ENCODE measurements around the gene KIRREL3.

KIRREL3 gene

DNA sequence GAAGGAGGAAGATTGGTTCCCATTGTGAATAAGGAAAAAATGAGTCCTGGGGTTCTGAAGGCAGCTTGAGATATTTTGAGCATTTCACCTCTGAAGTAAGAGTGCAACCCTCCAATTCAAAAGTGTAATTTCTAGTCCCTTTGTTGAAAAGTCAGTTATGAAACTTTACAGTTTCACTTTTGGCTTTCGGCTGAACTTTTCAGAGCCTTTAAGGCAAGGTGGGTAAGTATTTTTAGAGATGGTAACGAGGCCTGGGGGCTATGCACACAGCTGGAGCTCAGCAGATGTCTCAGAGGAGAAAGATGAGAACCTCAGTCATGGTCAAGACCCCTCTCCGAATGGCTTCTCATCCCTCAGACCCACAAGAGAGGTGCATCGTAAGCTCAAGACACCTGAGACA is 267.6 kb downstream of the KIRREL3 start:
- DNase-seq = no peak

DNA sequence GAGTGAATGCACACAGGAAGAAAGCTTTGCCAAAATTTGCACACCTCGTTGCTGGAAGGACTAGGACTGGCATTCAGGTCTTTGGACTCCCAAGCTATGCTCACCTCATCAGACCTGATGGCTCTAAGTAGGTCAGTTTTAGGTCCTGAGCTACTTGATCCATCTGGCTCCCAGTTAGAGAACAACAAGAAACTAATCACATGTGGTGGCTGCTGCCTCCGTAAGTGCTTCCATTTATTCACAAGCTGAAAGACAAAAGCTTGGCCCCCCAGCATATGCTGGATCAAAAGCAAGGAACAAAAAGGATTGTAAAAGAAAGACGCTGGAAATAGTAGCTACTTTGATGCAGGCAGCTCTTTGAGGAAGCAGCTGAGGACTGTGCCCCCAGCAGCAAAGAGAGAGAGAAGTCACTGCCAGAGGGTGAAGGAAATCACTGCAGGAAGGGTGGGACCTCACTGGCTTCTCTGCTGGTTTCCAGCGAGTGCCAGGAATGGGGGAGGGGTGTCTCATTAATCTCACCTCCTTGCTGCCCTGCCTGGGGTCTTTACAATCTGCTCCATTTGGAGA is 268.9 kb downstream of the KIRREL3 start:
- no peak for DNase-seq

DNA sequence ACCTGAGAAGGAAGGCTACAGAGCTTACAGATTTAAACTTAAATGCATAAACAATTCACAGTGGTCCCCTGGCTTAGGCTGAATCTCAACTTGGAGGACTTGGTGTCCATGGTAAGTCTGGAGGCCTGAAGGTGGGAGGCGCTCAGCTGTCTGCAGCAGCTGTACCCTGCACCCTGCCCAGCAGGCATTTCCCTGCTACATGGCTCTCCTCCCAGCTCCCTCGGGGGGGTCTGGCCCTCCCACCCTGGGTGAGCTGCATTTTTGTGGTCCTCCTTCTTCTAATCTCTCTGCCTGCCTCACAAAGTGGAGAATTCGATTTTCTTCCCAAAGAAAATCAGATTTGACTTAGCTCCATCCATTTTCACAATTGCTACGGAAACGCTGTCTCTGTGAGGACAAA is 273.2 kb downstream of the KIRREL3 start:
- no peak for DNase-seq

DNA sequence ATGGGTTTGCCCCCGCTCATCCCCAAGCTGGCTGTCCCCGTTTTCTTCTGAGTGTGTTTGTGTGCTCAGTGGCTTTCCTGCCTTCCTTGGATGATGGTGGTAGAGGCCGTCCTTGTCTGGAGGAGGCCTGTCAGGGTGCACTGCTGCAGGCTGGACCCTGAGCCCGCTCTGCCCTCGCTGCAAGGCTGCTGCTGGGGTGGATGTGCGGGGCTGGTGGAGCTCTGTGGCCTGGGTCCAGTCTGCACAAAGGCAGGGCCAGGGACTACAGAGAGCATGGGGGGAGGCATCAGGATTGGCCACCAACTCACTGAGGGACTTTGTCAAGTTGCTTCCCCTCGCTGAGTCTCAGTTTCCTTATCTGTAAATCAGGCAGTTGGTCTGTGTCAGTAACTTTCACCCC is 275.0 kb downstream of the KIRREL3 start:
- no peak for DNase-seq

DNA sequence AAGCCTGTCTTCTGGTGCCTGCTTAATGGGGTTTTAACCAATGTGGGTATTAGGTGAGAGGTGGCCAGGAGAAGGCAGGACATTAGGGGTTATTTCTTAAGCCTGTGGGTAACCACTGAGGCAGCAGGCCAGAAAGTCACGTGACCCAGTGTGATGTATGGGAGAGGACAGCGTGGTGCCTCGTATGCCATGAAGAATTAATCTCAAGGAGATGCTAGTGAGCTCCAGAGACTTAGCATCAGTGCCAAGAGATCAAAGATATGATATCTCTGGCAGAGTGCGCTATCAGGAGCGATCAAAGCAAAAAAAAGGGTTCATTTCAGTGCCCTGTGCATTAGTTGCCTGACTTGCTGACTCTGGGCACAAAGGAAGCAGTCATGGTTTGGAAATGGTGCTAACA is 275.5 kb downstream of the KIRREL3 start:
- no peak for DNase-seq

DNA sequence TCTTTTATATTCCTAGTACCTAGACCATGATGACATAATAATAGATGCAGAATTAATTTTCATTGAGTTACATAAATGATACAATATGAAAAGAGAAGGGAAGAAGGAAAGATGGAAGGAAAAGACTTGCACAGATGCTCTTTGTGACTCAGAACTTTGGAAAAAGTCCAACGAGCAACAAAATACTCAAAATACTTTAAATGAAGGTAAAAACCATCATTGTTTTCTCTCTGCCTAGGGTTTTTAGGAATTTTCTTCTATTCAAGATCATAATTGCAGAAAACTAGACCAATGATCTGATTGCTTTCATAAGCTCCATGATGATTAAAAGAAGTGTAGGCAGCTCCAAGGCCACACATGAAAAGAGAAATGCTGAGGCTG is 276.9 kb downstream of the KIRREL3 start:
- no peak for DNase-seq

DNA sequence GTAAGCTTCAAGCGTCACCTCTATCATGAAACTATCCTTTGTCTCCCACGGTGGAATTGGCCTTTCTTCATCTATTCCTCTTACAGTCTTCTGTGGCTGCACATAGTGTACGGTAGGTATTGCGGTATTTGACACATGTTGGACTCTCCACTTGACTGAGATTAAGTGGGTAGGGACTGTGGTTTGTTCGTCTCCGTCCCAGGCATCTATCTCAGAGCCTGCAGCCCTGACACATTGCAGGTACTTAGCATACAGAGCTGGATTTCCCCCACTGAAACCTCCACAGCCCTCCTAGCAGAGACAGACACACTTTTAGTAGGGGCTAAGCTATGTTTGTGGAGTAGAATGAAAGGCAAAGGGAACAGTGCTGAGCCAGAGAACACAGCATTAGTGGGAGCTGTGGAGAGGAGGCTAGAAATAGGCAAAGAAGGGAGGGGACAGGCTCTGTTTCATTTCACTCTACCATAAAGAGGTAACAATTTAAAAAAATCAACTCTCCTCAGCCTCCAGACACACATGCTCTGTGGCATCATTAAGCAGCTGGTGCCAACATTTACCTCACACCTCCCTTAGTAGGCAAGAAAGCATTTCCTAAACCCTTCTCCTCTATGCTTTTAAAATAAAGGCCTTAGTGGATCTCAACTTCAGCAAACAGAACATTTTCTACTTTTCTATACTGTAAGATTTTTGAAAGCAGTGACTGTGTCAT is 277.5 kb downstream of the KIRREL3 start:
- DNase-seq = no peak

DNA sequence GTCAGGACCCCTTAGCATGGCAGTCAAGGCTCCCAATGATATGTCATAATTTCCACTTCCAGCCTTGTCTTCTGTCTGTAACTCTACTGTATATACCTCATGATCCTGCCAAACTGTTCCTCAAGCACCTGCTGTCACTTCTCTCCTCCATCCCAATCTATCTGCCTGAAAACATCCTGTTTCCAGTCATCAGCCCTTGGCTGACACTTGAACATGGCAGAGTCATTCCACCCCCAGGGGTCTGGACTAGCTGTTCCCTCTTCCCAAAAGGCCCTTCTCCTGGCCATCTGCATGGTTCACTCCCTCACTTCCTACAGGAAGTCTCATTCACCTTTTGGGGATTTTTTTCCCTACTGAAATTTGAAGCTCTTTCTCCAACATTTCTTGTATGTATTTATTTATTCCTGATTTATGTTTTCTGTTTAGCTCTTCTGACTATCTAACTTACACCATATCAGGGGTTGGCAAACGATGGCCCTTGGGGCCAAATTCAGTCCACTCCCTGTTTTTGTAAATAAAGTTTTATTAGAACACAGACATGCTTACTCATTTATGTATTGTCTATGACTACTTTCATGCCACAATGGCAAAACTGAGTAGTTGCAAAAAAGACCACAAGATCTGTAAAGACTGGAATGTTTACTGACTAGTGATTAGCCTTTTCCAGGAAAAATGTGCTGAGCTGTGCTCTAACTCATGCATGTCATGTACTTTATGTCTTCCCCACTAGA is 278.4 kb downstream of the KIRREL3 start:
- DNase-seq = no peak

DNA sequence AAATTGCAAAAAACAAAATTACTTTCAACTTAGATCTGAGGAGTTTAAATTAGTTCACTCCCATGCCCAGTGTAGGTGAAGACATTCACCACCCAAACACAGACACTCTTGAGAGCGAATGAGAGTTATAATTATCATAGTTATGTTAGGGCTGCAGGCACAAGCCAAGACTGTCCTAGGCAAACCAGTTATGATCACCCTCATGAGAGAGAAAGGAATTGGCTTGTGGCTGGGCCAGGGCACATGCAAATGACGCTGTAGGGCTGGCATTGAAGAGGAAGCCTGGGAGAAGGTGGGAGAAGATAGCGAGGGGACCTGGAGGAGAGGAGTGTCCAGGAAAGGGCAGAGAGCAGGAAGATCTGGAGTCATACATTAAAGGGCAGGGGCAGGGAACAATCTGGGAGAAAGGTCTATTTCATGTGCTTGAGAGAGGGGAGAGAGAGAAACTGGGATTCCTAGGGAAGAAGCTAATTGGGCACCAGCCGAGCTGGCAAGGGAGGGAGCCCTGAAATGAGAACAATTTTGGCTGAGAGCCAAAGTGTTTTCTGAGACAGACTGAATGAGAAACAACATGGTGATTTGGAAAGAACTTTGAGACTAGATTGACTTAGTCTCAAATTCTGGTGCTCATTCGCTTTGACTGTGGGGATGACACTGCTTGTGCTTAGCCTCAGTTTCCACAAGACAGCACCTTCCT is 279.9 kb downstream of the KIRREL3 start:
- DNase-seq = no peak

DNA sequence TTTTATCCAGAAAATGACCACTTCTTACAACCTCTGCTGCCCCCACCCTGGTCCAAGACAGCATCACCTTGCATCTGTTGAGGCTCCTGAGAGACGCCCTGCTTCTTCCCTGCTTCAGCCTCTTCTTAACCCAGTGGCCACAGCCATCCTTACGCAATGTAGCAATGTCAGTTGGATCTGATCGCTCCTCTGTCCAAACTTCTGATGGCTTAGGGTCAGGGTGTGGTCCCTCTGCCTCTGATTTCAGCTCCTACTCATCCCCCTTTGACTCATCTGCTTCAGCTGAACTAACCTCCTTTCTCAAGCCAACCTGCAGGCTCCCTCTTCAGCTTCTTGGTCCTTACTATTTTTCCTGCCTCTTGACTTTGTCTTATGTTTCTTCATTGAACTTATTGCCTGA is 280.8 kb downstream of the KIRREL3 start:
- DNase-seq = no peak

DNA sequence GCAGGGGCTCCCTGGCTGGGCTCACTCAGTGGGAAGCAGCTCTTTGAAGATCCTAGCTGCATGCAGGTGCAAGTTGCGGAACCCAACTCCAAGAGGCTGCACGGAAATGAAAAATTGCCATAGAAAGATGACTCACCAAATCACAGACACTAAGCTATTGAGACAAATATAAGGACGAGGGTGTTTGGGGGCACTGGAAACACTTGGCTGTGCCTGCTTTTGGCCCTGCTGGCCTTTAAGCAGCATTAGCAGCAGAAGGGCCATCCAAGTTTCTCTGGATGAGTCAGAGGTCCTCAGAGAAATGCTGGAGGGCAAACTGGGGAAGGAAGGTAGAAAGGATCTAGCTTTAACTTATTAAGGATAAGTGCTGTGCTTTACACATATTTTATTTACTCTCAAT is 282.3 kb downstream of the KIRREL3 start:
- DNase-seq = no peak

DNA sequence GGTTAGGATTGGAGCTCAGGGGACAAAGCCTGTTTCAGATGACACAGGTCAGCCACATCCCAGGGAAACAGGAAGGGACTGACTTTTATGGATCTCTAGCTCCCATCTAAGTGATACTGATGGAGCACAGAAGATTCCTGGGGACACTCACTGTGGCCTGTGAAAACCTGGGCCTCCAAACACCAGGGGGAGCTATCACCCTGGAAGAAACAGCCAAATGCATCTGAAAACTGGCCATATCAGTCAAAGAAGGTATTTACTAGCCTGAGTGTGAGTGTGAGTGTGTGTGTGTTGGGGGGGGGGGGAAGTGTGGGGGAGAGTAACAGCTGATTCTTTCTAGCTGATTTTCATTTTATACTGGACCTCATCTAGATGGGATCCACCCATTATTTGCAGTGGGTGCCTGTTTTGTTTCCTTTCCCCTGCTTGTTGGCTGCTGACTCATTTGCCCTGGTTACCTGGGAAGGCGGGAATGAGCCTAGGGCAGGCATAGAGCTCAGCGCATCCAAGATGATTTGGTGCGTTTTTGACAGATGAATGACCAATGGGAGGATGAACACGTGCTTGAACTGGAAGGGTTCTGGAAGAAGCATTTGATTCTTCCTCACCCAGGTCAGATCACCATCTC is 284.0 kb downstream of the KIRREL3 start:
- DNase-seq = no peak

DNA sequence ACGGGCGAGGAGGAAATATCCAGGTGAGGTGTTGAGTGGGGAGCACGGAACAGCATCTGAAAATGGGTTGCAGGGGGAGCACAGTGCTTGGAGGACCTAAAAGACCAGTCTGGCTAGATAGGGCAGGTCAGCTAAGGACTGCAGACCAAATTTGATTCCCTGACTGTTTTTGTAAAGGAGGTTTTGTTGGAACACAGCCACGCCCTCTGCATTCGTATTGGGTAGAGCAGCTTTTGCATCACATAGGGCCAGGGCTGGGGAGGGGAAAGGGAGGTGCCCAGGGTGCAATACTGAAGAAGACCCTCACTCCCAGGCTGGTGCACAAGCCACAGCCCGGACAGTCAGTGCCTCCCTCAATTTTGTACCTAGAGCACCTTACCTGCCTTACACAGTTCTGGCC is 286.8 kb downstream of the KIRREL3 start:
- no peak for DNase-seq

DNA sequence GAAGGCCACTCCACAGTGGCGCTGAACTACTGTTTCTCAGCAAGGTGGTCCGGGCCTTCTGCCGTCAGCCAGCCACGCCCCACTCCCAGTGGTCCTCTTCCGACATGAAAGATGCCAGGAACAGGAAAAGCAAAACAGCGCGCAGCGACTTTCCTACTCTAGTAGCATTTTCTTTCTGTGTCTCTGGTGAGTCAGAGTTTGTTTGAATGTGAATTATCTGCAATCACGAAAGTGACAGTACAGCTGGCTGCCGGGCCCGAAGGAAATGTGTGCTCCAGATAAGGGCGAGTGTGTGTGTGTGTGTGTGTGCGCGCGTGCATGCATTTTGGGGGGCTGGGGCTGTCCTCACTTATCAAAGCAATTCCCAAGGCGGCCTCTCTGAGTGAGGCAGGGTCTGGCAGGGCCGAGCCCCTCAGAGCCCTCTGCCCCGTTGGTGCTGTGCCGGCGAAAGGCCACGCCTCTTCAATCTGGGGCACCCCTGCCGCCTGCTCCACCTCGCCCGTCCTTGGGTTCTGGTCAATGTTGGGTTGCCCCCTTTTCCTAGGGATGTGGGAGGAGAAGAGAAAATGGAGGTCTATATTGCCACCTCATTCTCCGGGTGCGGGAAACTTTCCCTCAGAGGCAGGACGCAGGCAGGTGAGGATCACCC is 288.5 kb downstream of the KIRREL3 start:
- no peak for DNase-seq

DNA sequence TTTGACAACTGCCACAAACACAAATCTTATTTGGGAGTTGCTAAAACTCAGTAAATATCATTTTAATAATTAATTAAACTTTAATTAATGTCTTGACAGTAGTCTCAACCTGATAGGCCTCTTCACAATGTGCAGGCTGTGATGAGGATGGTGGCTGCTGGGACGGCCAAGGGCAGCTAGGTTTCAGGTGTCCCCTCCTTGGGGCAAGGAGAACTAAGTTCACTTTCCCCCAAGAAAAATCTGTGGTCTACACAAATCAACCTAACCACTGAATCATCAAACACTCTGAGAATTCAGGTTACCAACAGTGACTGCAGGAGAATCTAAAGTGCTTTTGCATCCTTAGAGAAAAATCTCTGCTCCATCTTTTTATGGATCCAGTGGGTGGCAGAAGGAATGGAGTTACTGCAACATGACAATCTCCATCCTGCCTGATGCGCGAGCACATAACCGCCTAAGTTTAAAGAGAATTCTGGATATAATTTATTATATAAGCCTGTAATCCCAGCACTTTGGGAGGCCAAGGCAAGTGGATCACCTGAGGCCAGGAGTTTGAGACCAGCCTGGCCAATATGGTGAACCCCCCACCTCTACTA is 289.7 kb downstream of the KIRREL3 start:
- DNase-seq = no peak

DNA sequence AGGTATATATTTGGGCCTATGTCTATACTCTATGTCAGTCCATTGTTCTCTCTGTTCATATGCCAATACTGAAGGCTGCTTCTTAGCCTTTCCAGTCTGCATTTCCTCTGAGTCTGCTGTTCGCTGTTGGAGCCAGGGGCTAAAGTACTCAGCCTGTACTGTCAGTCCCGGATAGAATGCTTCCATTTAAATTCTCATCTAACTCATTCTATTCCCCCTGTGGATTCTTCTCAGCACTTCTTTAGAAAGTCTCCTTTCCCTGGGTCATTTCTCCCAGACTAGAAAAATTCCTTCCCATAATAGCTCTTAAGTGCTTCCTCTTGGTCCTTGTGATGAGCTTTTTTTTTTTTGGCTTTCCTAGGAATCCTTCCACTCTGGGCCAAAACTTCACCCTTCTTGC is 293.1 kb downstream of the KIRREL3 start:
- DNase-seq = no peak

DNA sequence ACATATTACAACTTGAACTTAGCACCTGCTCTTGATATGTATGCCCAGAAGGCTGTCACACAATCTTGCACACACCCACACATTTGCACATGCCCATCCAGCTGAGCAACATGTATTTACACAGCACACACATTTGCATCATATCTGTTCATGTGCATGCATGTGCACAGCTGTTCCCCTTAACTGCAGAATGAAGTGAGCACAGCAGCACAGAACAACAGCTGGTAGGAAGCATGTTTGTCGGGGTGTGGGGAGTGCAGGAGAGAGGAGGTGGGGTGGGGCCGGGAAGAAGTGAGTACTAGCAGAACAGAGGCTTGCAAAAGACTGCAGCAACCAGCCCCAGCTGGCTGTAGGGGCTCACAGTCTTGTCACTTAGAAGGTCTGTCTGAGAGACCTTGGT is 296.5 kb downstream of the KIRREL3 start:
- DNase-seq = no peak

DNA sequence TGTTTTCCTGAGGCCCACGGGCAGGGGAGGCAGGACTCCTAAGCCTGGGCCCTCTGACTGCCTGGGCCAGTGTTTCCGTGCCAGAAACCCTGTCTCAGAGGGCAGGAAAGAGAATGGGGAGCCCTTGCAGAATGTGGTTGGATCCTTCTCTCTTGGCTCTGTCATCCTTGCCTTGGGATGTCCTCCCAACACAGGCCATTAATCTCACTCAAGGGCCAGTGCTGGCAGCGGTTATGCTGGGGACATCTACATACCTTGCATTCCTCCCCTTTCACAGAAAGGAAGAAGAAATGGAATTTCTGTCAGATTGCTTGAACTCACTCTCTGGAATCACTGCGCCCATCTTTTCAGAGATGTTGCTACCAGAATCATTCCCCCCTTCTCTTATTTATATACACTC is 296.9 kb downstream of the KIRREL3 start:
- no peak for DNase-seq

DNA sequence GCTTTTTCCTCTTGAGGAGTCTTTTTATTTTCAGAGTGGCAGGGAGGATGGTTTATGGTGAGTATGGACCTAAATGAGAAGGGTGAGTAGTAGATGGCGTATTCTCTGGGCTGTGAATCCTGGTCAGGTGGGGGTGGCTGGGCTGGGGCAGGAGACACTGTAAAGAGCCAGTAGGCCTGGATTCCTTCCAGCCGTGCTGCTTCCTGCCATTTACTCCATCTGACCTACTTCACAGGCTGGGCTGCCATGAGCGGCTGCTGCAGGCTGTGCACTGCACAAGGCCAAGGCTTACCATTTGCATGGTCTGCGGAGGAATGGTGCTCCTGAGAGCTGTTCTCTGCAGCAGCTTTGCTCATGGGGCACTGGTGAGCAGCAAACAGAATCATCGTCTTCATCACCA is 297.6 kb downstream of the KIRREL3 start:
- no peak for DNase-seq

DNA sequence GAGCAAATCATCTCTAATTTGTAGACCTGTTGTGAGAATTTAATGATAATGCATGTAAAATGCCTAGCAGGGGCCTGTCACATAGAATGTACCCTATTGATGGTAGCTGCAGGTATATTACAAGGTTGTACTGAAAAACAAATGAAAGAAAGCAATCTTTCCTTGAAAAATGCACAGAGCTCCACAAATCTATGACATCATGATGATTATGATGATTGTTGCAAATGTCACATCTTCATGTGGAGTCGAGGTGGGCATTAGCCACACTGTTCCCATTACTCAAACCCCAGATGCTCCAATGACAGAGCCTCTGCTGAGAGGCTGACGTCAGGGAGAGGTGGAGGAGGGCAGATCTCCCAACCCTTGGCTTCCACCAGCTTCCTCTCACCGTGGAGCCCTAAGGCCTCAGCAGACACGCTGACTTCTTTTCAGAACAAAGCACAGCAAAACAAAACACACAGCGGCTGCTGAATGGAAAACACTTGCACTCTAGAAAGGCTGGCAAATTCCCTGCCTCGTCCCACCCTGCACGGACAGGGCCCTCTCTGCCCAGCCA is 298.3 kb downstream of the KIRREL3 start:
- no peak for DNase-seq

DNA sequence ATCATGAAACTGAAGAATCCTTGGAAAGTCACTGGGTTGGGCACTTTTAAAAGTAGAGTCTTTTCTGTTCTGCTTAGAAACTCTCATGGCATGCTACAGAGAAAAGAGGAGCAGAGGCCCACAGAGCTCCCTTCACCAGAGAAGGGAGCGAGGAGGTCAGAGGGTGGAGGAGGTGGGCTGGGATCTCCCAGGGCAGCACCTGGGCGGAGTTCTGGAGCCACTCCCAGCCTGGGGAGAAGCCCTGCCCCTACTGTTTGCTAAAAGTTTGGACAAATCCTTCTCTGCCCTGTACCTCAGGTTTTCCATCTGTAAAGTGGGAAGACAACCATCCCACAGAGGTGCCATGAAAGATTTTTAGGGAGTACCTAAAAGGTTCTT is 299.1 kb downstream of the KIRREL3 start:
- no peak for DNase-seq
